Lower lobe of right lung (tissue), 2 donors: ENCODE data around the gene TTC4. TPM values are rescaled to one million over a fixed set of nuclear protein-coding genes. Genes with fewer than 3 reads are reported as not detected.

Experiments
- ATAC-seq, 2 donors: fragments of 200-7000 bp; cut with Tn5 transposase; one replicate each; pipeline ENCODE4 v1.9.1; 2020 to 2022; ENCODE audit warnings: mild to moderate bottlenecking in 2 of 2, moderate library complexity in 2 of 2
- DNase-seq: peaks from one replicate; pipeline ENCODE4 v3.0.0-alpha.2; 2020
- H3K27ac ChIP-seq: fragments of 200-600 bp; one replicate; pipeline ENCODE4 v1.8.0; 2022
- H3K27me3 ChIP-seq: fragments of 200-600 bp; one replicate; pipeline ENCODE4 v1.8.0; 2022; ENCODE audit warnings: low read depth
- H3K36me3 ChIP-seq: fragments of 200-600 bp; one replicate; pipeline ENCODE4 v1.8.0; 2022; ENCODE audit warnings: mild to moderate bottlenecking
- H3K4me1 ChIP-seq: fragments of 200-600 bp; one replicate; pipeline ENCODE4 v1.8.0; 2022
- H3K4me3 ChIP-seq: fragments of 200-600 bp; one replicate; pipeline ENCODE4 v1.8.0; 2022; ENCODE audit warnings: mild to moderate bottlenecking
- H3K9me3 ChIP-seq: fragments of 200-600 bp; one replicate; pipeline ENCODE4 v1.8.0; 2022
- CTCF ChIP-seq: fragments of 200-600 bp; IDR thresholded peaks from one replicate; pipeline ENCODE4 v1.8.0; 2022; ENCODE audit warnings: antibody characterized with exemption, mild to moderate bottlenecking
- intact Hi-C: fragments of 100-400 bp; cut with DNase I; formaldehyde crosslinking; loops from one replicate; pipeline ENCODE4 v1.11.0; 2022
- total RNA-seq: library from RNA; stranded (reverse); fragmentation: NEBNext Ultra II Directional; extraction: Animal tissue kit (Norgen Biotek cat#: 25700); gene quantifications from one replicate; pipeline ENCODE4 v1.2.1, GENCODE V29; 2021
- donor health status: DM: no; HTN: yes; CAD: no; lungs with severe emphysema.

The TTC4 gene
- total RNA-seq, 1 donor from 2014 or later = 13.5 TPM

- ATAC-seq (no peak), DNase-seq (no peak)
- Histone ChIP-seq H3K4me3 (no peak overlapping the region), H3K36me3 (peaks cover 69% of the 10 kb centered on the region), H3K4me1 (no peaks in the 10 kb centered on the region), H3K9me3 (no peaks in the 10 kb centered on the region), H3K27me3 (no peaks in the 10 kb centered on the region), H3K27ac (no peak overlapping the region)
- TF ChIP-seq CTCF = no peak
- intact Hi-C loops = no loop called here
Measured at GRCh38 chr1:54742282-54742681, 26.6 kb downstream of the TTC4 start.

- Histone ChIP-seq H3K27me3 (no peaks in the 10 kb centered on the region), H3K9me3 (no peaks in the 10 kb centered on the region), H3K36me3 (peaks cover 55% of the 10 kb centered on the region), H3K4me1 (no peaks in the 10 kb centered on the region), H3K4me3 (no peak overlapping the region), H3K27ac (no peak overlapping the region)
- peak in 1 of 2 donors; percentile 5 for ATAC-seq
- no peak for DNase-seq
- TF ChIP-seq CTCF = no peak
- intact Hi-C loops = no loop called here
Measured at GRCh38 chr1:54743416-54744226, 28.0 kb downstream of the TTC4 start.

GRCh38 chr1:54744696-54745095 is 29.0 kb downstream of the TTC4 start:
- ATAC-seq (no peak), DNase-seq (no peak)
- no peak for TF ChIP-seq CTCF
- H3K9me3 ChIP-seq = no peaks in the 10 kb centered on the region
- no peaks in the 10 kb centered on the region for H3K4me1 ChIP-seq
- H3K27me3 ChIP-seq = no peaks in the 10 kb centered on the region
- H3K27ac ChIP-seq = no peak overlapping the region
- peaks cover 45% of the 10 kb centered on the region for H3K36me3 ChIP-seq
- H3K4me3 ChIP-seq = no peak overlapping the region
- intact Hi-C loops = no loop called here

- TF ChIP-seq CTCF = no peak
- peaks cover 39% of the 10 kb centered on the region for H3K36me3 ChIP-seq
Measured at GRCh38 chr1:54745274-54745673, 29.6 kb downstream of the TTC4 start.

GRCh38 chr1:54745864-54746263 is 30.2 kb downstream of the TTC4 start:
- Histone ChIP-seq H3K27ac (no peak overlapping the region), H3K36me3 (peaks cover 33% of the 10 kb centered on the region), H3K9me3 (no peaks in the 10 kb centered on the region), H3K27me3 (no peaks in the 10 kb centered on the region), H3K4me1 (no peaks in the 10 kb centered on the region), H3K4me3 (no peak overlapping the region)
- TF ChIP-seq CTCF = no peak
- no peak for DNase-seq
- intact Hi-C loops = no loop called here
- no peak for ATAC-seq

More at GRCh38 chr1:54745274-54745673, 29.6 kb downstream of the TTC4 start:
- H3K4me3 ChIP-seq = no peak overlapping the region
- intact Hi-C loops = no loop called here
- DNase-seq (no peak), ATAC-seq (no peak)
- no peaks in the 10 kb centered on the region for H3K4me1 ChIP-seq
- H3K9me3 ChIP-seq = no peaks in the 10 kb centered on the region
- H3K27ac ChIP-seq = no peak overlapping the region
- H3K27me3 ChIP-seq = no peaks in the 10 kb centered on the region
